ENCODE measurements around the gene CTNNA3.

Gene CTNNA3

DNA sequence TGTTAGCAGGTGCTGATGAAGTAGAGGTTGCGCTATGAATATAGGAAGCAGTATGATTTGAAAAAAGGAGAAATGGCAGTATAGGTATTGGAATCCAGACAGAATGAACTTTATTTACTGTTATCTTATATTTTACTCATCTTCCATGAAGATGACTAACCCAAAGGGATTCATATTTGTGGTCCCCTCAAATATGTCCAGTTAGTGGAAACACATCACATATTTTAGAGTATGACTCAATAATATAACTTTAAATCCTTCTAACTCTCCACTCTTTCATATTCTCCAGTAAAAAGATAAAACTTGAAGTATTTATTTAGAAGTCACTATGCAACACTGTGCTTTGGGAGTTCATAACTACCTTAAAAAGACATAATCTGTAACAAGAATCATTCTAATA, 1056.6 kb downstream of the CTNNA3 start:
- no peak for DNase-seq (ENCODE audit: low read depth, low spot score)

DNA sequence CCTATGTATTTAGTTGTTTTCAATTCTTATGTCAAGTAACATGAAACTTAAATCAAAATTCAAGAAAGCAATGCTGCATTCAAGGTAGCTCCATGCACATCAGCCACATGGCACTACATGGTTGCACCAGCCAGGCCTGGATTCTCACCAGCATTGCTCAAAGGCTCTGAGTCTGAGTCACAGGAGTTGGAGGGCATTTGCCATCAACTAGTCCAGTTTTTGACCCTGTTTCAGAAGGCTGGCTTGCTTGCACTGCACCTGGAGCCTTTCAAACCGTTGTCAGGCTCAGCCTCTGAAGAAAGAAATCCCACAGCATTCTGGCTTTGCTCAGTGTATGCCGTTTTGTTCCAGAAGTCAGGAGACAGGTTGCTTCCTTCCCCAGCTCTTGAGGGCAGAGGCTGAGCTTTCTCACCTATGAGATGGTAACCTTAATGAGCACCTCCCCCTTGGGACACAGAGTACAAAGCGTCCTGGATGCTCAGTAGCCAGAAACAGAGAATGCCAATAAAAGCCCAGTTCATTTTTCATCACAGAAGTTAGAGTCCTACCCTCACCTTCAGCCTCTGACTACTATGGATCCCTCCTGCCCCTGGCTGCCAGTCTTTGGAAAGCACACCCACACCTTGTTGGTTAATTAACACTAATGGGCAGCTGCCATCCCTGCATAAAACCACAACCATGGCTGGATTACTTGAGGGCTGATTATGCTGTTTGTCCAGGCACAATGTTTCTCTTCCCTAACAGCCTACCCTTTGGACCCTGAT, 1058.5 kb downstream of the CTNNA3 start:
- H3K27ac ChIP-seq: no peak overlapping the region
- no peak for DNase-seq (ENCODE audit: low read depth, low spot score)

More for the DNA sequence above, 1056.6 kb downstream of the CTNNA3 start:
- no peak overlapping the region for H3K27ac ChIP-seq

DNA sequence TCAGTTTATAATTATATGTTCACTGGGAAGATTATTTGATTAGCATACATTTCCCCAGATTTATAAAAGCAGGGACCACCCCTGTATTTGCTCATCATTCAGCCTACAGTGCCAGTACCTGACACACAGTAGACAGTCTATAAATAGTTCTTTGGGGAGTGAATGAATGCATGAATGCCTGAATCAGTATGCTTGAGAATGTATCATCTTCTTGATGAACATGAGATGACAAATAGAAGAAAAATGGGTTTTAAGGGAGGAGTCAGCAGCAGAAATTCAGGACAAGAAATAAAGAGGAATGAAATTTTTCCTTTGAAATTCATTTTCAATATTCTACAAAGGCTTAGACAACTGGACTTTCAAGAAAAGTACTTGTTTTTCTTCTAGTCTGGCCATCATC, 1066.0 kb downstream of the CTNNA3 start:
- no peak for DNase-seq (ENCODE audit: low read depth, low spot score)
- no peak overlapping the region for H3K27ac ChIP-seq

DNA sequence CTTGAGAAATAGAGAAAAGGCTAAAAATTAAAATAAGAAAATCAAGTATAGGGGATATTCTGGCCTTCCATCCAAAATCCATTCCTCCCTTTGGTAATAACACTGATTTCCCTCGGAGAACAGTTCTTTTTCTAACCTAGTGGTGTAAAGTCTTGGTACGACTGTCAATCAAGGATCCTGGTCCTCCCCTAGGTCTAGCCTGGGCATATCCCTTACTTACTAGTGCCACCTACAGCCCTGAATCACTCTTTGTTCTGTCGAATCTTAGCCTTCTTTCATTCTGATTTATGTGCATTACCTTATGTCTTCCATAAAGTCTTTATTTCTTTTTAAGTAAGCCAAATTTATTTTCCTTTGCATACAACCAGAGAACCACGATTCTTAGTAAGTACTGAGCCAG, 1068.8 kb downstream of the CTNNA3 start:
- no peak overlapping the region for H3K27ac ChIP-seq
- no peak for DNase-seq (ENCODE audit: low read depth, low spot score)

DNA sequence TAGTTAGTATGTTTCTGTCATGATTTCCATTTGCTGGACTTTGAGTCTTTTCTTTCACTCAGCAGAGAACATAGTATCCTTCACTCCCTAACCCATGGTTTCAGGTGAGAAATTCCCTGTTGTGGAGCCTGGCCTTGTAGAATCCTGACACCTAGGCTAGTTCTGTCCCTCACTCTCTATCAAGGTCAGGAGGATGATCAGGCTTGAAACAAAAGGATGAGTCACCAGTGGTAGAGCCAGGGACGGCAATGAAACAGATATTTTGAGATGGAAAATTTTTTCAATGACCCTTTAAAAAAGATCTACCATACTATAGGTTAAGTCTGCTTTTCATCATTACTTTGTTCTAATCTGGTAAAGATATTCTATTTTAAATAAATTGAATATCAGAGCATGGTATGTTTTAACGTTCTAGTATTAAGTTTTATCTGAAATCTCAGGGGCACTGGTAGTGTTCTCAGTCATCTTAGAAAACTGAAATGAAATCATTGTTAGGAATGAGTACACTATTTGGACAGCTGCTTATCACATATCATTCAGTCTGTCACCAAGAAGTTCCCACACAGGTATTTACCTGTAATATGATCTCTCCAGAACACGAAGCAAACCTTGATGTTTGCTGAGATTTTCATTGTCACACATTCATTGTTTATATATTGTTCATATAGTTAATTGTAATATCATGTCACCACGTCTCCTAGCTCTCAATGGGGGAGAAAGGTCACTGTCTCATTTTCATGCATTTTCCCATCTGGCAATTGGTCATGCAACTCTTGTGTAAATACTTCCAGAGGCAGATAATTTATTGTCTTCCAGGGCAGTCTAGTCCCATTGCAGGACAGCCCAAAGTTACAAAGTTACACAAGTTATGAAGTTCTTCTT, 1070.0 kb downstream of the CTNNA3 start:
- H3K27ac ChIP-seq: no peak overlapping the region
- no peak for DNase-seq (ENCODE audit: low read depth, low spot score)

DNA sequence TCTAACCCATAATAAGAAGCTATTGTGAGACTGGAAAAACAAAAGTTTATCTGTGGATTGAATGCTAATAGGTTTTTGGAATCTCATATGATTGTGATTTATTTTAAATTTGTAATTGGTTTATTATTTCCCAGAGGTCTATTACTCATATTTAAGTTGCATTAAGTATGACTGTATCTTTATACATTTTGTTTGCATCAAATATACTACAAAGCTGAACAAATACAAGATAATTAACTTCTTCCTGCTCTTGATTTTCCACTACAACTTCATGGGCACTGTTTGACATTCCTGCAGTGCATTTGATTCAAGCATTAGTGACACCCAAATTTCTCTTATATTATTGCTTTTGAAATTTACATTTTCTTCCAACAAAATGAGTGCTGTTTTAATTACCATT, 1073.9 kb downstream of the CTNNA3 start:
- DNase-seq (ENCODE audit: low read depth, low spot score): no peak
- no peak overlapping the region for H3K27ac ChIP-seq

DNA sequence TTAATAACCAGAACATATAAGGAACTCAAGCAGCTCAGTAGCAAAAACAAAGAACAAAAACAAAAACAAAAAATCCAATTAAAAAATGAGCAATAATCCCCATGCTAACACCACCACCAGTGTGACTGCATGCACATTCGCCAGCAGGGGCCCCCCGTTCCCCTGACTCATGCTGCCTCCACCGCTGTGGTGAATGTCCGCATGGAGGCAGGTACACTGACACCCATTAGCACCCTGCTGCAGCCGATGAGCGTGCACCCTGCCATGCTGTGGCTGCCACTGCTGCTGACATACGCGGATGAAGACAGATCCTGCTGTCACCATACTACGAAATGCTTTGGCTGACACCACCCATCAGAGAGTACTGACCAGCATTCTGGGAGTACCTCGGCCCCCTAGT, 1091.8 kb downstream of the CTNNA3 start:
- no peak overlapping the region for H3K27ac ChIP-seq
- DNase-seq (ENCODE audit: low read depth, low spot score): no peak

DNA sequence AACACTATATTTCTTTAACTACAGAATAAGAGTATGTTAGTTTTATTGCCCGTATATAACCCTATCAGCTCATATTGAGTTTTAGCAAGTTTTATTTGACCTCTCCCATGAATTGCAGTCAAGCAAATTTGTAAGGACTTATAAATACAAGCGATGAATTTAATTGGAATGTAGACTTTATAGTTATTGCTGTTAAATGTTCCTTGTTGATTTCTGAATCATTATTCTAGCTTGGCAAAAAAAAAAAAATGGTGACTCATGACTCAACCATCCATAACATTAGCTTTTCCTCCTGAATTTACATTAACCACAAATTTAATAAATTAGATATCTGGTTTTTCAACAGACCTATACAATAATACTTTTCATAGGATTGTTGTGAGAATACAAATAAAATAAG, 1104.1 kb downstream of the CTNNA3 start:
- no peak overlapping the region for H3K27ac ChIP-seq
- DNase-seq (ENCODE audit: low read depth, low spot score): no peak

DNA sequence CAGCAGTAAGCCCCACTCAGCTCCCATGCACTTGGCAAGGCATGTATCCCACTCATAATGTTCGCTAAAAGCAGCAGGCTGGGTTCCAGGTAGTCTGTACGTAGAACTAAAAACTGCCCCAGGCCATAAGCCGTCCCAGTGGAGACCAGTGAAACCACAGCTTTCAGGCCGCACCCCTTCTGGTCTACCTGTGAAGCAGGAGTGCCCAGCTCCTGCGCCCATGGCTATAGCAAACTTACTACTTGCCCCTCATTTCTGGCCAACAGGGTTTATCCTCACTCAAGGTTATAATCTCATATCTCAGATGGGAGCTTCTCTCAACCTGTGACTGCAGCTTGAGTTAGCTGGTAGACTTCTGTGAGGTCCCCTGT, 1108.3 kb downstream of the CTNNA3 start:
- H3K27ac ChIP-seq: no peak overlapping the region
- DNase-seq (ENCODE audit: low read depth, low spot score): no peak

DNA sequence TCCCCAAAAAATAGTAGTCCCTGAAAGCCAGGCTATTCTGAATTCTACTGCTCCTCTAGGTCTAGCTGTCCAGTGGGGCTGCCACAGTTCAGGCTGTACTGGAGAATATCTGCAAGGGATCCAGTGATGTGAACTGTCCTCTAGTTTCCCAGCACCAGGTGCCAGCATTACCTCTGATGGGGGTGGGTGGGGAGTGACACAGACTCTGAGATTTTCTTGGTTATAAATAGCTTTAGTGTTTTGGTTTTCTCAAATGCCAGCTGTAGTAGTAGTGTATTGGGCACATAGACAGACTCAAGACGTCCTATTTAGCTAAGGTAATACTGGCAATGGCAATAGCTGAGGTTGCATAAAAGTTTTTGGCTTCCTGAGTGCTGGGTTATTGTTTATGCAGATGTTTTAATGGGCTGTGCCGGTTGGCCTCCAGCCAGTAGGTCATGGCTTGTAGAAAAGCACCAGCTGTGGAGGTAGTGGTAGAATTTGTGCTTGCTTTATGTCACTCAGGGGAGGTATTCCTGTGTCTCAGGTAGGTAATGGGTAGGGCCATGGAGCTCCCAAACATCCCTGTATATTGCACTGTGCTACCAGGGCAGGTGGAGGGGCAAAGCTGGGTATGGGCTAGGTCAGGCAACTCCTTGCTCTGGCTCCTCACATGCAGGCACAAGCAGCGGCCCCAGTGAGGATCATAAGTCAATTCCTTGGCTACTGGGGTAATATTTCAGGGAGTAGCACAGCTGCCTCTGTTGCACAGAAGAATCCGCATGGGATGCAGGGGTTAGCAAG, 1108.9 kb downstream of the CTNNA3 start:
- no peak for DNase-seq (ENCODE audit: low read depth, low spot score)
- H3K27ac ChIP-seq: no peak overlapping the region

DNA sequence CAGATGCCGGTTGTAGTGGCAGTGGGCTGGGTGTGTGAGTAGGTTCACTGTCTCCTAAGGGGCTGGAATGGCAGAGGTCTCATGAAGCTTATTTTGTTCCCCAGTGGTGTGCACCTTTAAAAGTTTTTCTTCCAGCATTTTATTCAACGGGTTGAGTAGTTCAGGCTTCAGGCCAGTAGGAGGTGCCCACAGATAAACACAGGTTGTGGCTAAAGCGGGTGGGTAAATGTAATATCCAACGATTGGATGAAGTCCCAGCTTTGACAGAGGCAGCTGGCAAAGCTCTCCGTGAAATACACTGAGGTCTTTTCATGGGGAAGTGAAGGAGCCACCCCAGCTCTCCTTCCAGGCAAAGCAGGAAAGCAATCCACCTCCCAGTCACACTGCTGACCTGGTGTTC, 1109.9 kb downstream of the CTNNA3 start:
- no peak for DNase-seq (ENCODE audit: low read depth, low spot score)

DNA sequence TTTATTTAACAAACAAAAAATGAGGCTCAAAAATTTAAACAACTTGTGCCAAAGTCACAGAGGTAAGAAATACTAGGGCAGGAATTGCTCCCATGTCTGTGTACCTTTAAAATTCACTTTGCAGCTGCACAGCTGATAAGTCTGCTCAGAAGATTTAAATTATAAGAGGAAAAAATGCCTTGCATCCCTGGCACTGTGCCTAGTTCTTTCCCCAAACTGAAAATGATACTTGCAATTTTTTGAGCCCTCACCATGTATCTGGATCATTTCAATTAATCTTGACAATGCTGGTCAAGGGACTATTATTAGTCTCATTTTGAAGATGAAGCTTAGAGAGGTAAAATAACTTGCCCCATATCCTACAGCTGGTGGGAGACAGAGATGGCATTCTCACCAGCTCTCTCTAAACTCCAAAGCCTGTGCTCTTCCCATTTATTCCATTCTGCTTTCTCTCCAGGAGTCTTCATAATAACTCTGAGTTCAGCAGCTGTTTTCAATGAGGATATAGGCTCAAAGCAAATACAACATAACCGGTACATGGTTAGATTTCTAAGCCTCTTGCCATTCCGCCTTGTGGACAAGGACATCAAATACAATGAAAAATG, 1120.6 kb downstream of the CTNNA3 start:
- no peak overlapping the region for H3K27ac ChIP-seq
- no peak for DNase-seq (ENCODE audit: low read depth, low spot score)

More for the DNA sequence above, 1109.9 kb downstream of the CTNNA3 start:
- no peak overlapping the region for H3K27ac ChIP-seq

DNA sequence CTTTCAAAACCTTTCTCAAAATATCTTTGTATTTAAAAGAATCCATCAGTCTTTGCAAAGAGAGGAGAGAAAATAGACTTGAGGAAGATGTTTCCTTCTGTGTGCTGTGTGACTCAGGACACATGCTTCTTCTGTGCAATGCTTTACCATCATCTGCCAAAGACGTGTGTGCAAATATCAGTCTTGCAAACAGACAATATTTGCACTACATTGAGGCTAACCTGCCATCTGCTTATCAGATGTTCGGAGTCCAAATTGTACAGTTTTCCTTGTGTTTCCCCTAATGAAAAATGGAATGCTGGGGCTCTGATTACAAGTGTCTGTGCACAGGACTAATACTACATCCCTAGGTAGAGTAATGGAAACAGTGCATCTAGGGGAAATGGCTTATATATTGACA, 1123.3 kb downstream of the CTNNA3 start:
- no peak for DNase-seq (ENCODE audit: low read depth, low spot score)
- no peak overlapping the region for H3K27ac ChIP-seq

DNA sequence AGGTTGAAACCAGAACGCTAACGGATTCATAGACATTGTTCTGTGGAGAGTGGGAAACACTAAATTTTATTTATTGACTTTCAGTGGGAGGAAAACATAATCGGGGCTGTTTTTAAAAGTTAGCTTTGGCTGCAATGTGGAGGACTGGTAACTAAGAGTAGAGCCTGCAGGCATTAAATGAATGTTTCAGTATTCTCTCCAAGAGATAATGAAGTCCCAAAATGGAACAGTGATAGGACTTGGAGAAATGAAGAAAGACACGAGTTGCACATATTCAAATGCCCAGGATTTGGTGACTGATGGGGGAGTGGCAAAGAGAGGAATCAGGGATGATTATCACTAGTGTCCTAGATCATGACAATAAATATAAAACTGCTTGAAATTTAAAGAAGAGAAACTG, 1130.0 kb downstream of the CTNNA3 start:
- no peak overlapping the region for H3K27ac ChIP-seq
- no peak for DNase-seq (ENCODE audit: low read depth, low spot score)

DNA sequence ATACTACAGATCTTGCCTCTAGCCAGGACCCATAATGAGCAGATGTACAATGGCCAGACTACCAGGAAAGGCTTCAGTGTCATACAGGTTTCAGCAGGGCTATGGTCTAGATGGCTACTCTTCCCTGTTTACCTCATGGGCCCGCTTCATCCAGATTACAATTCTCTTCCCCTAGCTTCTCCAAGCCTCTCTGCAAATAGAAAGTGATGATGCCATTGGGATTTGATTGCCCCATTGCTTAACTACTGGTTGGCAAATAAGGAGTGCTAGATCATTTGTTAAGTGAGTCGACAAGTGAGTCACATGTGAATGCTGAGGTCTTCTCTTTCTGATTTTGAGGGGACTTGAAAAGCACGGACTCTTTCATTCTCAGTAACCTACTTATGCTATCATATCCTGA, 1131.7 kb downstream of the CTNNA3 start:
- H3K27ac ChIP-seq: no peak overlapping the region
- DNase-seq (ENCODE audit: low read depth, low spot score): no peak

DNA sequence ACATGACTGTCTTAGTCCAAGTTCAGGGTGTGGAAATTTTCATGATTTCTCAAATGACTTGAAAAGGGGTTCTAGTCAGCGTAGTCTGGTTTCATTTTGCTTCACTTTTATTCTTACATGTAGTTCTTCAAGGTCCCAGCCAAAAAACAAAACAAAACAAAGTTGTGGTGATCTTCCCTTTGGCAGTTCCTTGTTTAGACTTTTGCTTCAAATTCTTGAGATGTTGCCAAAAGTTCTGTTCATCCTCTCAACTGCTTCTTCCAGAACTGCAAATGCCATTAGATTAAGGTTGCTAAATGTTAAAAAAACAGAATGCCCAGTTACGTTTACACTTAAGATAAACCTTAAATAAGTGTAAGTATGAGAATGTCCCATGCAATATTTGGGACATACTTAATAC, 1140.9 kb downstream of the CTNNA3 start:
- no peak overlapping the region for H3K27ac ChIP-seq
- DNase-seq (ENCODE audit: low read depth, low spot score): no peak

DNA sequence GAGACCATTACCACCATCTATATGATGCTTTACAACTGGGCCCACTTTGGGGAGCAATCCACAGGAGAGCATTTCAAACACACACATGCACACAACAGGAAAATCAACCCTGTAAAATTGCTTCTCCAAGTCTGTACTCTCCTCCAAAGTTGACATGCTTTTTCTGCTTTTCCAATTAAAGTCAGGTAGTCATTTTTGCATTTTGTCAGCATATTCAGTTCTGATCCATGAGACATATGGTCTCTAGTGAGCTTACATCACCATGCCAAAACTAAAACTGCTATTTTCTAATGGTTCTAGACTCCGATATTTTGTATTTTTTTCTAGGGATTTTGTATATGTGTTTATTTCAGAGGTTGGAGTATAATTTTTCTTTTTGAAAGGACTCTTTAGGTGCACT, 1143.7 kb downstream of the CTNNA3 start:
- DNase-seq (ENCODE audit: low read depth, low spot score): no peak

DNA sequence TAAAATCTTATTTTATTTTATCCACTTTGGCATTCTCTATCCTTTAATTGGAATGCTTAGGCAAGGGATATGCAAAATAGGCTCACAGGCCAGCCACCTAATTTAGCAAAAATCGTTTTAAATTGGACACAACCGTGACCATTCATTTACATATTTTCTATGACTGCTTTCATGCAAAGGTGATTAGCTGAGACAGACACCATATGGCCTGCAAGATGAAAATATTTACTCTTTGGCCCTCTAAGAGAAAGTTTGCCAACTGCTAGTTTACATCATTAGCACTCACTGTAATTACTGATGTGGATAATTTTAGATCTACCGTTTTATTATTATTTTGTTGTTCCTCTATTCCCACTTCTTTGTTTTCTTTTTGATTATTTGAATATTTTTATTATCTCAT, 1145.6 kb downstream of the CTNNA3 start:
- no peak overlapping the region for H3K27ac ChIP-seq
- DNase-seq (ENCODE audit: low read depth, low spot score): no peak

More for the DNA sequence above, 1143.7 kb downstream of the CTNNA3 start:
- no peak overlapping the region for H3K27ac ChIP-seq

DNA sequence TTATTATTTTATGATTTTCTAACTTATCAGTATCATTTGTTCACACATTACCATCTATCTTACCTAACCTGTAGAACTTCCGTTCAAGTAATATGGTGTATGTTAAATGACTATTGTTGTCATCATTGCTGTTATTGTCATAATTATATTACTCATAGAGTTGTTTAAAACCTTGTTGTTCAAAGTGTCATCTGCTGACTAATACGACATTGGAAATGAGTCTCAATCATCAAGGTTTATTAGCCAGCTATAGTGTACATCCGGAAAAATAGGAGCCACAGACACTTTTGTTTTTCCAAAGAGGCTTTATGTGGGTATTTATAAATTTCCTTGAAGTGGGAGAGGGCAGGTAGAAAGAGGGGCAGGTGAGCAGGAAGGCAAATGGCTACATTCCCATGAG, 1157.1 kb downstream of the CTNNA3 start:
- no peak for DNase-seq (ENCODE audit: low read depth, low spot score)
- no peak overlapping the region for H3K27ac ChIP-seq

DNA sequence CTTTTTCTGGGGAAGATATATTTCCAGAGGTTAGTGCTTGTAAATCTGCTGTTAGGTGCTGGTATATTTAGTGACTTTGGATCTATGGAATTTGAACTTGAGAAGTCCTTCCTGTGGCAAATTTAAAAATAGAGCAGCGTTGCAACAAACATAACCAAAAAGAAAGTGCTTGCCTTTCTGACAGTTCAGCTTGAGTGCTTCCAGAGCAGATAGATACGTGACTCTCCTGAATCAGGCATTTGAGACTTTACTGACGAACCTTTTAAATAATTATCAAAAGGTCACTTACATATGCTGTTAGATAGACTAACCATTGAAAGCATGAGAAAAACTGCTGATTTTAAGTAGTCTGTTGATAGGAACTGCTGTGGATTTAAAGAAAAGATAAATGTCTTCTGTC, 1157.6 kb downstream of the CTNNA3 start:
- no peak for DNase-seq (ENCODE audit: low read depth, low spot score)

More for the DNA sequence above, 1157.6 kb downstream of the CTNNA3 start:
- H3K27ac ChIP-seq: no peak overlapping the region

All from epithelial cell of prostate (primary cell).